ENCODE data around the gene ARPC5L. TPM values are rescaled to one million over a fixed set of nuclear protein-coding genes. Genes with fewer than 3 reads are reported as not detected.

ARPC5L gene
- total and polyA plus RNA-seq, 2 experiments from 2014 or later: 35.9 to 87.3 TPM

DNA sequence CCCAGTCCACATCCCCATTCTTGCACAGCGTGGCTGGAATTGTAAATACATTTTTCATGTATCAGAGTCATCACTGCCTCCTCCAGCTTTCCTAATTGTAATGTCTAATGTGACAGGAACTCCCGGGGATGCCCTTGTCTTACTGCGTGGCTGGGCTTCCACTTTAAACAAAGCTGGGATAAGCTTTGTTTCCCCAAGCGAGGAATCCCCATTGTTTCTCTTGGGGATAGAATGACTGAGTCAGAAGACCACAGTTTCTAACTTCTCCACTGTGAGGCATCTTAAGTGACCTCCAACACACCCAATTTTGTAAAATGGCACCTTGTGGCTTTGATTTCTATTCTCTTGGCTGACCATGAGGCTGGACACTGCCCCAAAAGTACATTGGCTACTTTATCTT, 22.4 kb downstream of the ARPC5L start:
- Histone ChIP-seq H3K4me1 (ENCODE audit: insufficient read depth) (peaks cover 27% of the 10 kb centered on the region), H3K27me3 (ENCODE audit: insufficient read depth) (no peaks in the 10 kb centered on the region), H3K4me2 (no peak overlapping the region), H3K79me2 (replicated peaks; ENCODE audit: insufficient read depth) (no peaks in the 10 kb centered on the region), H2AFZ (no peak overlapping the region), H4K20me1 (replicated peaks; ENCODE audit: insufficient read depth) (0 out of 2 replicates have a peak, but pooled peaks cover 3% of the 10 kb centered on the region), H3F3A (replicated peaks; ENCODE audit: low read depth) (peaks cover 27% of the 10 kb centered on the region; the same call in 1 of the 2 replicates), H3K36me3 (ENCODE audit: insufficient read depth) (no peaks in the 10 kb centered on the region), H3K27ac (ENCODE audit: low read depth) (peak overlapping the region; percentile 32; the same call in 1 of the 2 replicates), H3K4me3 (no peak overlapping the region), H3K9me2 (ENCODE audit: insufficient read depth) (no peaks in the 10 kb centered on the region)
- TF ChIP-seq, protein P1, sequence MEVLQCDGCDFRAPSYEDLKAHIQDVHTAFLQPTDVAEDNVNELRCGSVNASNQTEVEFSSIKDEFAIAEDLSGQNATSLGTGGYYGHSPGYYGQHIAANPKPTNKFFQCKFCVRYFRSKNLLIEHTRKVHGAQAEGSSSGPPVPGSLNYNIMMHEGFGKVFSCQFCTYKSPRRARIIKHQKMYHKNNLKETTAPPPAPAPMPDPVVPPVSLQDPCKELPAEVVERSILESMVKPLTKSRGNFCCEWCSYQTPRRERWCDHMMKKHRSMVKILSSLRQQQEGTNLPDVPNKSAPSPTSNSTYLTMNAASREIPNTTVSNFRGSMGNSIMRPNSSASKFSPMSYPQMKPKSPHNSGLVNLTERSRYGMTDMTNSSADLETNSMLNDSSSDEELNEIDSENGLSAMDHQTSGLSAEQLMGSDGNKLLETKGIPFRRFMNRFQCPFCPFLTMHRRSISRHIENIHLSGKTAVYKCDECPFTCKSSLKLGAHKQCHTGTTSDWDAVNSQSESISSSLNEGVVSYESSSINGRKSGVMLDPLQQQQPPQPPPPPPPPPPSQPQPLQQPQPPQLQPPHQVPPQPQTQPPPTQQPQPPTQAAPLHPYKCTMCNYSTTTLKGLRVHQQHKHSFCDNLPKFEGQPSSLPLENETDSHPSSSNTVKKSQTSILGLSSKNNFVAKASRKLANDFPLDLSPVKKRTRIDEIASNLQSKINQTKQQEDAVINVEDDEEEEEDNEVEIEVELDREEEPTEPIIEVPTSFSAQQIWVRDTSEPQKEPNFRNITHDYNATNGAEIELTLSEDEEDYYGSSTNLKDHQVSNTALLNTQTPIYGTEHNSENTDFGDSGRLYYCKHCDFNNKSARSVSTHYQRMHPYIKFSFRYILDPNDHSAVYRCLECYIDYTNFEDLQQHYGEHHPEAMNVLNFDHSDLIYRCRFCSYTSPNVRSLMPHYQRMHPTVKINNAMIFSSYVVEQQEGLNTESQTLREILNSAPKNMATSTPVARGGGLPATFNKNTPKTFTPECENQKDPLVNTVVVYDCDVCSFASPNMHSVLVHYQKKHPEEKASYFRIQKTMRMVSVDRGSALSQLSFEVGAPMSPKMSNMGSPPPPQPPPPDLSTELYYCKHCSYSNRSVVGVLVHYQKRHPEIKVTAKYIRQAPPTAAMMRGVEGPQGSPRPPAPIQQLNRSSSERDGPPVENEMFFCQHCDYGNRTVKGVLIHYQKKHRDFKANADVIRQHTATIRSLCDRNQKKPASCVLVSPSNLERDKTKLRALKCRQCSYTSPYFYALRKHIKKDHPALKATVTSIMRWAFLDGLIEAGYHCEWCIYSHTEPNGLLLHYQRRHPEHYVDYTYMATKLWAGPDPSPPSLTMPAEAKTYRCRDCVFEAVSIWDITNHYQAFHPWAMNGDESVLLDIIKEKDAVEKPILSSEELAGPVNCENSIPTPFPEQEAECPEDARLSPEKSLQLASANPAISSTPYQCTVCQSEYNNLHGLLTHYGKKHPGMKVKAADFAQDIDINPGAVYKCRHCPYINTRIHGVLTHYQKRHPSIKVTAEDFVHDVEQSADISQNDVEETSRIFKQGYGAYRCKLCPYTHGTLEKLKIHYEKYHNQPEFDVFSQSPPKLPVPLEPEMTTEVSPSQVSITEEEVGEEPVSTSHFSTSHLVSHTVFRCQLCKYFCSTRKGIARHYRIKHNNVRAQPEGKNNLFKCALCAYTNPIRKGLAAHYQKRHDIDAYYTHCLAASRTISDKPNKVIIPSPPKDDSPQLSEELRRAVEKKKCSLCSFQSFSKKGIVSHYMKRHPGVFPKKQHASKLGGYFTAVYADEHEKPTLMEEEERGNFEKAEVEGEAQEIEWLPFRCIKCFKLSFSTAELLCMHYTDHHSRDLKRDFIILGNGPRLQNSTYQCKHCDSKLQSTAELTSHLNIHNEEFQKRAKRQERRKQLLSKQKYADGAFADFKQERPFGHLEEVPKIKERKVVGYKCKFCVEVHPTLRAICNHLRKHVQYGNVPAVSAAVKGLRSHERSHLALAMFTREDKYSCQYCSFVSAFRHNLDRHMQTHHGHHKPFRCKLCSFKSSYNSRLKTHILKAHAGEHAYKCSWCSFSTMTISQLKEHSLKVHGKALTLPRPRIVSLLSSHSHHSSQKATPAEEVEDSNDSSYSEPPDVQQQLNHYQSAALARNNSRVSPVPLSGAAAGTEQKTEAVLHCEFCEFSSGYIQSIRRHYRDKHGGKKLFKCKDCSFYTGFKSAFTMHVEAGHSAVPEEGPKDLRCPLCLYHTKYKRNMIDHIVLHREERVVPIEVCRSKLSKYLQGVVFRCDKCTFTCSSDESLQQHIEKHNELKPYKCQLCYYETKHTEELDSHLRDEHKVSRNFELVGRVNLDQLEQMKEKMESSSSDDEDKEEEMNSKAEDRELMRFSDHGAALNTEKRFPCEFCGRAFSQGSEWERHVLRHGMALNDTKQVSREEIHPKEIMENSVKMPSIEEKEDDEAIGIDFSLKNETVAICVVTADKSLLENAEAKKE (CRISPR knock-in tag; IDR thresholded peaks at IDR 0.05): no peak
- TF ChIP-seq, protein P2, sequence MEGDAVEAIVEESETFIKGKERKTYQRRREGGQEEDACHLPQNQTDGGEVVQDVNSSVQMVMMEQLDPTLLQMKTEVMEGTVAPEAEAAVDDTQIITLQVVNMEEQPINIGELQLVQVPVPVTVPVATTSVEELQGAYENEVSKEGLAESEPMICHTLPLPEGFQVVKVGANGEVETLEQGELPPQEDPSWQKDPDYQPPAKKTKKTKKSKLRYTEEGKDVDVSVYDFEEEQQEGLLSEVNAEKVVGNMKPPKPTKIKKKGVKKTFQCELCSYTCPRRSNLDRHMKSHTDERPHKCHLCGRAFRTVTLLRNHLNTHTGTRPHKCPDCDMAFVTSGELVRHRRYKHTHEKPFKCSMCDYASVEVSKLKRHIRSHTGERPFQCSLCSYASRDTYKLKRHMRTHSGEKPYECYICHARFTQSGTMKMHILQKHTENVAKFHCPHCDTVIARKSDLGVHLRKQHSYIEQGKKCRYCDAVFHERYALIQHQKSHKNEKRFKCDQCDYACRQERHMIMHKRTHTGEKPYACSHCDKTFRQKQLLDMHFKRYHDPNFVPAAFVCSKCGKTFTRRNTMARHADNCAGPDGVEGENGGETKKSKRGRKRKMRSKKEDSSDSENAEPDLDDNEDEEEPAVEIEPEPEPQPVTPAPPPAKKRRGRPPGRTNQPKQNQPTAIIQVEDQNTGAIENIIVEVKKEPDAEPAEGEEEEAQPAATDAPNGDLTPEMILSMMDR (conservative IDR thresholded peaks at IDR 0.05; ENCODE audit: low read depth in 2 of 2): no peak
- no peak for TF ChIP-seq JUNB (IDR thresholded peaks at IDR 0.05; ENCODE audit: unreplicated experiment)
- no peak for TF ChIP-seq NANOG (IDR thresholded peaks at IDR 0.05; ENCODE audit: borderline replicate concordance)
- no peak for TF ChIP-seq EZH2 (IDR thresholded peaks at IDR 0.05; ENCODE audit: low read depth, unreplicated experiment)
- TF ChIP-seq, protein P3, sequence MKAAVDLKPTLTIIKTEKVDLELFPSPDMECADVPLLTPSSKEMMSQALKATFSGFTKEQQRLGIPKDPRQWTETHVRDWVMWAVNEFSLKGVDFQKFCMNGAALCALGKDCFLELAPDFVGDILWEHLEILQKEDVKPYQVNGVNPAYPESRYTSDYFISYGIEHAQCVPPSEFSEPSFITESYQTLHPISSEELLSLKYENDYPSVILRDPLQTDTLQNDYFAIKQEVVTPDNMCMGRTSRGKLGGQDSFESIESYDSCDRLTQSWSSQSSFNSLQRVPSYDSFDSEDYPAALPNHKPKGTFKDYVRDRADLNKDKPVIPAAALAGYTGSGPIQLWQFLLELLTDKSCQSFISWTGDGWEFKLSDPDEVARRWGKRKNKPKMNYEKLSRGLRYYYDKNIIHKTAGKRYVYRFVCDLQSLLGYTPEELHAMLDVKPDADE (IDR thresholded peaks at IDR 0.05): no peak
- TF ChIP-seq, protein P4, sequence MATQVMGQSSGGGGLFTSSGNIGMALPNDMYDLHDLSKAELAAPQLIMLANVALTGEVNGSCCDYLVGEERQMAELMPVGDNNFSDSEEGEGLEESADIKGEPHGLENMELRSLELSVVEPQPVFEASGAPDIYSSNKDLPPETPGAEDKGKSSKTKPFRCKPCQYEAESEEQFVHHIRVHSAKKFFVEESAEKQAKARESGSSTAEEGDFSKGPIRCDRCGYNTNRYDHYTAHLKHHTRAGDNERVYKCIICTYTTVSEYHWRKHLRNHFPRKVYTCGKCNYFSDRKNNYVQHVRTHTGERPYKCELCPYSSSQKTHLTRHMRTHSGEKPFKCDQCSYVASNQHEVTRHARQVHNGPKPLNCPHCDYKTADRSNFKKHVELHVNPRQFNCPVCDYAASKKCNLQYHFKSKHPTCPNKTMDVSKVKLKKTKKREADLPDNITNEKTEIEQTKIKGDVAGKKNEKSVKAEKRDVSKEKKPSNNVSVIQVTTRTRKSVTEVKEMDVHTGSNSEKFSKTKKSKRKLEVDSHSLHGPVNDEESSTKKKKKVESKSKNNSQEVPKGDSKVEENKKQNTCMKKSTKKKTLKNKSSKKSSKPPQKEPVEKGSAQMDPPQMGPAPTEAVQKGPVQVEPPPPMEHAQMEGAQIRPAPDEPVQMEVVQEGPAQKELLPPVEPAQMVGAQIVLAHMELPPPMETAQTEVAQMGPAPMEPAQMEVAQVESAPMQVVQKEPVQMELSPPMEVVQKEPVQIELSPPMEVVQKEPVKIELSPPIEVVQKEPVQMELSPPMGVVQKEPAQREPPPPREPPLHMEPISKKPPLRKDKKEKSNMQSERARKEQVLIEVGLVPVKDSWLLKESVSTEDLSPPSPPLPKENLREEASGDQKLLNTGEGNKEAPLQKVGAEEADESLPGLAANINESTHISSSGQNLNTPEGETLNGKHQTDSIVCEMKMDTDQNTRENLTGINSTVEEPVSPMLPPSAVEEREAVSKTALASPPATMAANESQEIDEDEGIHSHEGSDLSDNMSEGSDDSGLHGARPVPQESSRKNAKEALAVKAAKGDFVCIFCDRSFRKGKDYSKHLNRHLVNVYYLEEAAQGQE (IDR thresholded peaks at IDR 0.05; ENCODE audit: unreplicated experiment): no peak
- no peak for TF ChIP-seq EZH2phosphoT487 (IDR thresholded peaks at IDR 0.05; ENCODE audit: unreplicated experiment)
- TF ChIP-seq STAT1 (IDR thresholded peaks at IDR 0.05; ENCODE audit: unreplicated experiment): no peak
- no peak for TF ChIP-seq ZNF114 (CRISPR knock-in tag; IDR thresholded peaks at IDR 0.05)
- no peak for TF ChIP-seq ZNF331 (CRISPR knock-in tag; IDR thresholded peaks at IDR 0.05; ENCODE audit: low read depth)
- ATAC-seq (peak; percentile 5; the same call in 2 of the 3 replicates), DNase-seq (ENCODE audit: low spot score) (no peak)
- H3K27ac Mint-ChIP-seq: no peak overlapping the region
- H3K4me3 Mint-ChIP-seq: no peak overlapping the region
- H3K27me3 Mint-ChIP-seq (ENCODE audit: insufficient read depth, low read depth, poor library complexity): peaks cover 10% of the 10 kb centered on the region
- peaks cover under 1% of the 10 kb centered on the region; the same call in 2 of the 3 replicates for H3K36me3 Mint-ChIP-seq (ENCODE audit: low read depth)
- H3K9me3 Mint-ChIP-seq: no peaks in the 10 kb centered on the region; the same call in 2 of the 3 replicates
- H3K4me1 Mint-ChIP-seq: peaks cover 52% of the 10 kb centered on the region

Measured in GM23338 (cell line).